GM12878 (cell line): ENCODE results near the gene MARS1. TPM values are rescaled to one million over a fixed set of nuclear protein-coding genes. Genes with fewer than 3 reads are reported as not detected.

Experiments used
- ATF7 ChIP-seq: fragments of 450-650 bp; IDR thresholded peaks from 2 replicates; pipeline ENCODE4 v1.6.1; 2016; ENCODE audit warnings: low read depth, mild to moderate bottlenecking
- BCL11A ChIP-seq: IDR thresholded peaks from 2 replicates; pipeline ENCODE4 v1.6.1; 2011; ENCODE audit warnings: low read depth, low read length
- BCLAF1 ChIP-seq: fragments of 450-650 bp; IDR thresholded peaks from 2 replicates; pipeline ENCODE4 v1.6.1; 2017; ENCODE audit warnings: antibody characterized with exemption, mild to moderate bottlenecking, moderate library complexity
- CEBPZ ChIP-seq: fragments of 150-350 bp; IDR thresholded peaks from 2 replicates; pipeline ENCODE4 v1.6.1; 2016; ENCODE audit warnings: low read depth, low read length
- CREB1 ChIP-seq: IDR thresholded peaks from 2 replicates; pipeline ENCODE4 v1.6.1; 2012; ENCODE audit warnings: low read depth, mild to moderate bottlenecking, inconsistent platforms
- FOS ChIP-seq: IDR thresholded peaks from 3 replicates; pipeline ENCODE4 v1.6.1; 2011; ENCODE audit warnings: borderline replicate concordance; ENCODE audit not compliant: insufficient read length; ENCODE audit errors: extremely low read depth
- IKZF1 ChIP-seq: fragments of 450-650 bp; conservative IDR thresholded peaks from 2 replicates; pipeline ENCODE4 v1.6.1; 2017; ENCODE audit warnings: antibody characterized with exemption, mild to moderate bottlenecking
- MAX ChIP-seq: IDR thresholded peaks from 2 replicates; pipeline ENCODE4 v1.6.1; 2012; ENCODE audit warnings: low read depth, low read length, improper control_type of control experiment
- NR2C1 ChIP-seq: fragments of 450-650 bp; IDR thresholded peaks from 2 replicates; pipeline ENCODE4 v1.6.1; 2017; ENCODE audit warnings: antibody characterized with exemption, mild to moderate bottlenecking, moderate library complexity
- NR2F1 ChIP-seq: fragments of 450-650 bp; conservative IDR thresholded peaks from 2 replicates; pipeline ENCODE4 v1.6.1; 2017; ENCODE audit warnings: mild to moderate bottlenecking
- PBX3 ChIP-seq: IDR thresholded peaks from 2 replicates; pipeline ENCODE4 v1.6.1; 2011; ENCODE audit warnings: mild to moderate bottlenecking, low read depth, low read length, moderate library complexity; ENCODE audit not compliant: insufficient replicate concordance
- RUNX3 ChIP-seq: IDR thresholded peaks from 2 replicates; pipeline ENCODE4 v1.6.1; 2012; ENCODE audit warnings: low read length, inconsistent platforms
- ZNF207 ChIP-seq: fragments of 450-650 bp; IDR thresholded peaks from 2 replicates; pipeline ENCODE4 v1.6.1; 2014; ENCODE audit warnings: antibody characterized with exemption, mild to moderate bottlenecking, borderline replicate concordance
- polyA plus RNA-seq, 11 experiments: library from polyadenylated mRNA; depleted of rRNA in 4 of 11; unstranded in 6 of 11; stranded (reverse) in 5 of 11; fragments of >200 nt; fragmentation: Nextera tagmentation in 4 of 11; fragmentation: Illumina TruSeq in 1 of 11; extraction: Ambion mirVana in 4 of 11; extraction: Trizol in 1 of 11; gene quantifications; 1 replicate in 1 of 11; 2 replicates in 10 of 11; pipeline versions ENCODE4 v1.2.1 to v1.2.3, GENCODE V29; 2011 to 2016; ENCODE audit warnings: inconsistent platforms in 2 of 11, missing spikeins in 2 of 11, low read depth in 1 of 11
- total RNA-seq, 4 experiments: library from RNA; depleted of rRNA in 3 of 4; stranded (reverse); fragments of >200 nt in 3 of 4; fragmentation: Illumina TruSeq in 1 of 4; extraction: Trizol in 1 of 4; gene quantifications; 2 replicates each; pipeline versions ENCODE4 v1.2.1 to v1.2.3, GENCODE V29; 2013 to 2021

MARS1 gene
- total and polyA plus RNA-seq, 10 of the 15 experiments (the other 5 are each of a cell fraction or from before 2014, with no cell fraction given): 72.3 to 270 (median 153) TPM

GRCh38 chr12:57452181-57452936, 35.5 kb upstream of the MARS1 start (continued):
- TF ChIP-seq BCL11A (no peak), CEBPZ (no peak), ATF7 (peak; percentile 65), IKZF1 (no peak; the same call in 1 of the 2 replicates), PBX3 (no peak), CREB1 (no peak), MAX (no peak), RUNX3 (no peak), FOS (no peak), NR2F1 (0 out of 2 replicates have a peak, but pooled peaks have one; percentile 29), ZNF207 (no peak), NR2C1 (no peak), BCLAF1 (no peak)
- TF ChIP-seq, all 136 proteins: peak for 4
